GM19193 (cell line): ENCODE results near the gene ESRRG.

Source experiments
- POLR2A ChIP-seq: IDR thresholded peaks from 4 replicates; pipeline ENCODE4 v1.6.1; 2011; ENCODE audit not compliant: insufficient read depth, insufficient read length; ENCODE audit errors: extremely low read depth

The ESRRG gene

DNA sequence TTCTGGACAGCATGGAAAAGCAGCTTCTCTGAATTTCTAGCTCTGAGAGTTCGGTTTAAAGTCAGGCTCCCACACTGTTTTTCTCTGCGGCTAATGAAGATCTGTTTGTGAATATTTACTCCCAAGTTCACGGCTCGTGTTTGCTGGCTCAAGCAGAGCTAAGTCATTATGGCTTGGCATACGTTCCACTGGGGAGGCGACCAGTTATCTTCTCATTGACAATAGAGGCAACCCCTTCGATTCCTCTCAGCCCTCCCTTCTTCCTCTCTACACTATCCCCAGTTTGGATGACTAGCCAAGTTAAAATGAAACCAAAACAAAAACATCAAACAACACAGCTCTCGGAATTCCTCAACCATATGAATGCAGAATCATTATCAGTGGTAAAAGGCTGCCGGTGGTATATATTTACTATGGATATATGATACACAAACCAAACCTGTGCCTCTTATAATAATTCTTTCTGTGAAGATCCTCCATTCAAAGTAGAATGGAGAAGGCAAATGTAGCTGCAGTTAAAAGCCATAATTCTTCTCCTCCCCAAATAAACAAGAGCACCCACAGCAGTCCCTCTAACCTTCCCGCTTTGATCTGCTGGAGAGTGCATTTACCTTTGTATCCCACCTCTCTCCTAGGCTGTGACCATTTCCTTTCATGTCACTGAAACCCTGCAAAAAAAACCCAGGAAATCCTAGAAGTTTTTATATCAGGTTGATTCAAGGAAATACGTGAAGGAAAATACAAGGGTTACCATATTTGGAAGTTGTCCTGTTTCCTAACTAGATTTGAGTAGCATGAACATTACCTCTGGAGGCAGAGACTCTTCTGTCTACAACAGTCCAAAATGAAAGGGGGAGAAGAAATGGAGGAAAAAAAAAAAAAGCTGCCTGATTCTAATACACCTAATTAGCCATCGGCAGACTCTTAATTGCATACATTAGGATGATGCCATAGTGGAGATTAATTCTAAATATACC lies 191.7 kb downstream of the ESRRG start:
- no peak for TF ChIP-seq POLR2A

DNA sequence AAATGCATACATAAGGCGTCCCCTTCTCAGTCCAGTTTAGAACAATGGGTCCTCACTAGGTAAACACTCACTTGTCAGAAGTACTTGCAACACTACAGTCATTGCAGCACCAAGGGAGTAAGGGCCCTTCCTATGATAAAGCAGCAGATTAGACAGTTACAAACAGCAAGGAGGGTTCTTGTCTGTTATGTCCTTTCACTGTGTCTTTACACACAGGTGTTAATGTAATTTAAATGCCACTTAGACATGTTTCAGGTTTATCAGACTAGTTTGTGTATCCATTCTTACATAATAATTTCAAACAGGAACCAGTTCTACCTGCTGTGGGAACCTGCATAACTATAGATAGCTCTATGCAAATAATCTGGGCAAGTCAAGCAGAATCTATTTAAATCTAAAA lies 194.4 kb downstream of the ESRRG start:
- no peak for TF ChIP-seq POLR2A

DNA sequence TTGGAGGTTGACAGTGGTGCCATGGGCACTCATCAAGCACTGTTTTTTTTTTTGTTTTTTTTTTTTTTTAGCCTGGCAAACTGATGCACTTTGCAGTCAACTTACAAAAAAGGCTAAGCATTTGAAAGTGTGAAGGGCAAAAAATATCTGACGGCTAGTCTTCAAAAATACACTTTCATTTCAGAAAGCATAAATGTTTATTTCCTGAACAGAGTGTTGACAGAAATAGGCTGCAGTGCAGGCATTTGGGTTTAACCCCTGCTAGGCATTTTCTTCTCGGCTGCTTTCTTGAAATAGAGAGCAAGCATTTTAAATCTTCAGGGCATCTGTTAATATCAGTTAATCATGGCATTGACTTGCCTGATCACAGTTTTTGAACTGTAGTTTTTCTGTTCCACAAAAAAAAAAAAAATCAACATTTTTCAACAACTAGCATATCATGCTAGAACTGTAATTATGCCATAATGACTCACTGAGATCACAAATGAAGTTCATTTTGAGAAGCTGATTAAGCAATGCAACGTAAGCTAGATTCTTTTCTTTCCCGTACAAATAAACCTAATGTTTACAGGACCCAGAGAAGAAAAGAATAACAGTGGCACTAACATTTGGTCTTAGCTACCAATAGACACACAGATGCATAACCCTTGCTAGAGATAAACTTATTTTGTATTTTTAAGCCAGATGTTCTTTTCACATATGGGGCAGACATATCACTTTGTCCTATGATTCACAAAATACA lies 199.6 kb downstream of the ESRRG start:
- no peak for TF ChIP-seq POLR2A

DNA sequence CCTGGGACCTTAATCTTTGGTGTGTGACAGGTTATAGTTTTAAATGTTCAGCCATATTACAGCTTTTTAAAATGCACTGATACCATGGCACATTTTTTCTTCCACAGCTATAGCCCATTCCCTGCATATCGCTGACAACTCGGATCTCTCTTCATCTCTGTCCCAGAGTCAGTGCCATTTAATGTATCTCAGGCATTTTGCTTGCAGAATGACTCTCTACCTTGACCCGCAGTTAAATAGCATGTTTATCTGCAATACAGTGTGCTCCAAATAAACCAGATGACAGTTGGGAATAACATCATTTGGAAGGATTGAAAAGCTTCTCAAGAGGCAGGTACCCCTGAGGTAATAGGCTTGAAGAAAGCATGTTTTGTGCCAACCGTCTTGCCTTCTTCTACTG lies 200.2 kb downstream of the ESRRG start:
- no peak for TF ChIP-seq POLR2A

DNA sequence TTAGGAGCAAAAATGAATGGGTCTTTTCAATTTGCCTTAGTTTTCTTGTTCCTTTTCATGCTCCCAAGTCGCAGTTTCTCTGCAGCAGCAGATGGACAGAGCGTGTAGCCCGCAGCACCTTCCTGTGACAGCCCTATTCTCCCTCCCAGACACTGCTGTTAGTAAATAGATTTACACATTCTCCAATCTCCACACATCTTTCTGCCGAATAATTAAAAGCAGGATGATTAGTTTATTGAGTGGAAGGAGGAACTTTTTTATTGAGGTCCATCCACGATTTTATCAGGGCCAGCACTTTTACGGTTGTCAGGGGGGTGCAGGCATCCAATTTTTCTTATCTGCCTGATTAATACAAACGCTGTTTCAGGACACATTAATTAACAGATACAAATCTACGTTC lies 201.8 kb downstream of the ESRRG start:
- TF ChIP-seq POLR2A = no peak

DNA sequence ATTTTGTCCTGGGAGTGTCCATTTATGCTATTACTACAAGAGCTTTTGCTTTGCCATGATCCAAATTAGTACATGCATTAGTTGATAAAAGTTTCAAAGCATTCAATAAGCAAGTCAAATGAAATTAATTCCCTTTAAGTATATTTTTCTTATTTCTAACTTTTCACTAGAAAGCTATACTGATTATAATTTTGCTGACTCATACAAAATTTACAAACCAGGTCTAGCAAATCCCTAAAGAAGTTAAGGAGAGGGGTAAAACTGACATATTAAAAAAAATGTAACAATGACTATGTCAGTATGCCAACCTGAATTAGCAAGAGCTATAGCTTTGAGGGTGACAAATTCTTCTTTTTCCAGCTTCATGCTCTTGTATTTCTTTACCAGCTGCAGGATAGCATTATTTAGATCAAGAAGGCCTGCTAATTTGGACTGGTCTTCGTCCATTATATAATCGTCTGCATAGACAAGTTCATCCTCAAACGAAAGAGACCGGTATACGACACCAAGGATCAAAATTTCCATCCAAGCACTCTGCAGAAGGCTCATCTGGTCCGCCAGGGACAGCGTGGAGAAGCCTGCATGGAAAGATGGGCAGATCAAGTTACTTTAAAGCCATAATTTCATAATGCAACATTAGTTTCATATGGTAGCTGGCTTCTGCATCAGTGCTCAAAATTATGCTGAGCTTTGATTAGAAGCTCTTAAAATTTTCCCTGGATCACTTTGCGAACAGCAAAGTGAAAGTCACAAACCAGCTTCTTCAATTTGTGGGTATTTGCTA lies 204.2 kb downstream of the ESRRG start:
- no peak for TF ChIP-seq POLR2A

DNA sequence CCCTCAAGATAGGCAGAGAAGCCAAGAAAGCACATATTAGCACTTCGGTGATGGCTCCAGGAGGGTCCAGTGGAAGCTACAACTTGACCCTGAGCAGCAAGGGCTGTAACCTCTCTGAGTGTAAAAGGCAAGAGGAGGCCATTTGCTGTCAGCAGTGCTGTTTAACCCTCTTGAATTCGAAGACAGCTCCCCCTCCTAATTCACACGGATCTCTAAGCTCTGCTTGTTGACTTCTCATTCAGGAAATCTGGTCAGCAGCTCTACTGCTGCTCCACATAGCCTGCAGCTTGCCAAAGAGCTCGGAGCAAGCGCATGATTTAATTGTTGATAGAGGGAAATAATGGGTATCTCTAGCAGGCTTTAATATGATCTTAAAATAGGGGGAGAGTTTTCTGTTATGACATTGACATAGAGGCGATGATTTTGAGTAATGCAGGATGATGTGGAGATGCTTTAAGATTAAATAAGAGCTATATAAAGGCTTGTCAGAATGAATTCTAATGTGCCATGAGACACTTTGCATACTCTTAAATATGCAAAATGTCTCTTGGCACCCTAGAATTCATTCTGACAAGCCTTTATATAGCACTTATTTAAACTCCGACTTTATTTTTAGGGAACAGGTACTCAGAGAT lies 220.6 kb downstream of the ESRRG start:
- no peak for TF ChIP-seq POLR2A

DNA sequence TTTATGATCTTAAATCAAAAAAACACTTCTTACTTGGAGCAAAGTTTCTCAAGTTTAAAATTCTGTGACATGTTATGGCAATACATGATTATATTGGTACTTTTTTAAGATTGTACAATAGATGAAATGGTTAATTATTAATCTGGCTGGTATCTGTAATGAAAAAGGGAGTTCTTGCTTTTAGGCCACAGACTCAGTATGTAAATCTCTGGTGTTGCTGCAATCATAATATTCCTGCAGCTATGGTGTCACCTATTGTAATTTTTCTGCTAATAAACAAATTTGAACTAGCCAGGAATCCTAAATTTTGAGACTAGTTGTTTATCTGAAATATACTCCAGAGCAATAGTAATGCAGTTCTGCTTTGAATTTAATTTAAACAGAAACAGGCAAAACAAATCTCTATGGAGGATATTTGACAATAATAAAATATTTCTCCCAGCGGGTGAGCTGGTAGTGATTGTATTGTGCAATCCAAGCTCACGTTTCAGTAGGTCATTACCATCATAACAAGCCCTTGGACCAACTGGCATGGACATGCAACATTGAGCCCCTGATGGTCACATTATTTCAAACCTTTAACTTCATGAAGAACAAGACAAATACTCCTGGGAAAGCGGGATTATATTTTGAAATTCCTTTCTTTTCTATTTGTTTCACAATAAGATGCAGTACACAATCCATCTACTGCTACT lies 222.8 kb downstream of the ESRRG start:
- TF ChIP-seq POLR2A = no peak

DNA sequence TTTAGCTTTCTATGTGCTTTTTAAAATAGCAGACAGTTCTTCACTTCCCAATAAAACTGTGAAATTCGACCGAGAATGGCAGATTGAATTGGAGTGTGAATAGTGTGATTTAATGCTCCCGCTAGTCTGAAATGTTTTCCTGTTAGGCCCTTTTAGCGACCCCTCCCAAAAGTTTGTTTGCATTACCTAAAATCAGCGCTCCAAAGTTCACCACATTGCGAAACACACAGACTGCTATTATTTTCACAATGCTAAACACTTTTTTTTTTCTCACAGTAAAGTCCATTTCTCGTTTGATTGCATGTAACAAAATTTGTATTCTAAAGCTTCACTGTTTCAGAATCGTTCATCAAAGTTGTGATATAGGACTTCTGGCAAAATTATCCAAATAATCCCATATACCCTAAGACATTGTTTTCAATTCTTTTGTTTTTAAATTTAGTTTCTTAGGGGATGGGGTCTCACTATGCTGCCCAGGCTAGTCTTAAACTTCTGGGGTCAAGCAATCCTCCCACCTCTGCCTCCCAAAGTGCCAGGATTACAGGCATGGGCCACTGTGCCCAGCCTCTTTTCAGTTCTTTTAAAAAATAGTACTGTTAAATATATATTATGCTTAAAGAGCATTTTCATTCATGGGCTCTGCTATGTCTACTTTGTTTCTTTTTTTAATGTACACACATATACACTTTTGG lies 223.5 kb downstream of the ESRRG start:
- TF ChIP-seq POLR2A = no peak

DNA sequence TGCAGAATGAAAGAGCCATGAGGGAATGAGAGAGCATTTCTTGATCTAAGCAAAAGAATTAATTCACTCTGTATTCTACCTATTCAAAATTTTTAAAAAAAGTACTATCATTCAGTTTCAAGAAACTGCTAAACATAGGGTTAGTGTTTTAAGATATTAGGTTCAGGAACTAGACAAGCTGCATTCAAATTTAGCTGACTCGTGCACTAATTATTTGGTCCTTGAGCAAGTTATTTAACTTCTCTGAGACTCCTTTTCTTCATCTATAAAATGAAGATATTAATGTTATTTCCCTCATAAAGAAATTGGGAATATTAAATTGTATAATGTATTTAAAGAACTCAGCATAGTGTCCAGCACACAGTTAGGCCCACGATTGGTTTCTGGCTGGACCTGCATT lies 225.0 kb downstream of the ESRRG start:
- TF ChIP-seq POLR2A = no peak

DNA sequence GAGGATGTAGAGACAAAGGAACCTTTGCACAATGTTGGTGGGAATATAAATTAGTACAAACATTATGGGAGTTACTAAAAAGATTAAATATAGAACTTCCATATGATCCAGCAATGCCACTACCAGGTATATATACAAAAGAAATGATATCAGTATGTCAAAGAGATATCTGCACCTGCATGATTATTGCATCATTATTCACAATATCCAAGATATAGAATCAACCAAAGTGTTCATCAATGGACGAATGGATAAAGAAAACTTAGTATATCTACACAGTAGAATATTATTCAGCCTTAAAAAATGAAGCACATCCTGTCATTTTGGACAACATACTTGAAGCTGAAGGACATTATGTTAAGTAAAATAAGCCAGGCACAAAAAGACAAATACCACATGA lies 238.2 kb downstream of the ESRRG start:
- no peak for TF ChIP-seq POLR2A

DNA sequence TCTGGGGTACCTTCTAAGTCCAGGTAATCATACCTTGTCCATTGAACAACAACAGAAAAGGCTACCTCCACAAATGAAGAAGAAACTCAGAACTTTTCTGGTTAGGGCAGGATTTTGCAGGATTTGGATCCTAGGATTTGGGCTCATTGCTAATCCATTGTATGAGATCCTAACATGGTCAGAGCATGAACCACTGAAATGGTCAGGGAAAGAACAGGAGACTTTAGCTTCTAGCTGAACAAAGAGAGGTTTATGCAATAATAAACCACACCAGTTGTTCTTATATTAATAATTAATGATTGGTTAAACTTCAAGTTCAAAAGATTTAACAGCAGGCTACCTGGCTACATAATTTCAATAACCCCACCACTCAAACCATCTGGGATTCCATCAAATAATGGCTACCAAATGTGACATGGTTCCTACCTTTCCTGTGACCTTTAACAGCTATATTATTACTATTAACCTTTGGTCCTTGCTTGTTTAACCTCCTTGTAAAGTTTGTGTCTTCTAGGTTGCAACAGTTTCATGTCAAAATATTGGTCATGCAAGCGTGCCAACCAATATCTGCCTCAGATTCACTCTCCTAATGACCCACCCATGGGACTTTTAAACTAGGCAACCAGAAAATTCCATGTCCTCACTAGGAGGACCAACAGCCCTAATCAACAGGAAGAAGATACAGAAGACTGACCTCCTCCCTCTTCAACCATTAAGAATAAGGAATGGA lies 239.4 kb downstream of the ESRRG start:
- TF ChIP-seq POLR2A = no peak

DNA sequence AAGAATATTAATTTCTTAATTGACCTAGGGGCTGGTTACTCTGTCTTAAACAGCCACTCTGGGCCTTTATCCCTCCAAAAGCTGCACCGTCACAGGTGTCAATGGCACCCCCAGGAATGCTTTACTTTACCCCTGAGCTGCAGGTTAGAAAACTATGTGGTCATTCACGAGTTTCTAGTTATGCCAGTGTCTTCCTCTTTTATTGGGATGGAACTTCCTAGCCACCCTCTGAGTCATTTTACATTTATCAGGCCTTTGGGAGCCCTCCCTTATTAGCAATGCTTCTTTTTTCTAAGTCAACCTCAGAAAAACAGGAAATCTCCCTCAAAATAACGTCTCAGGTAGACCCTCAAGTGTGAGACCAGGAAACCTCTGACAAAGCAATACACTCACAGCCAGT lies 240.6 kb downstream of the ESRRG start:
- no peak for TF ChIP-seq POLR2A
